ENCODE measurements around the gene CDHR5.

The CDHR5 gene

GRCh38 chr11:637593-638521 is 13.1 kb upstream of the CDHR5 start:
- TF ChIP-seq CTCF (IDR thresholded peaks at IDR 0.05; ENCODE audit: low read length, missing control alignments): no peak

GRCh38 chr11:637333-637592 is 12.5 kb upstream of the CDHR5 start:
- TF ChIP-seq CTCF (IDR thresholded peaks at IDR 0.05; ENCODE audit: low read length, missing control alignments): no peak
- no peak overlapping the region for H3K4me3 ChIP-seq (replicated peaks; ENCODE audit: low read depth, low read length)
- DNase-seq (ENCODE audit: low read depth): no peak

More at GRCh38 chr11:637593-638521, 13.1 kb upstream of the CDHR5 start:
- H3K4me3 ChIP-seq (replicated peaks; ENCODE audit: low read depth, low read length): no peak overlapping the region
- no peak for DNase-seq (ENCODE audit: low read depth)

GRCh38 chr11:636511-637332 is 12.0 kb upstream of the CDHR5 start, which contains the start of gene DRD4:
DRD4 (plus strand) TSS chr11:637269; CDS start chr11:637305, 36 bp downstream.
- TF ChIP-seq CTCF (IDR thresholded peaks at IDR 0.05; ENCODE audit: low read length, missing control alignments): no peak
- peak; percentile 22 for DNase-seq (ENCODE audit: low read depth)
- no peak within 1 kb of the TSS for H3K4me3 ChIP-seq (replicated peaks; ENCODE audit: low read depth, low read length)

- TF ChIP-seq CTCF (IDR thresholded peaks at IDR 0.05; ENCODE audit: low read length, missing control alignments): no peak
- no peak overlapping the region for H3K4me3 ChIP-seq (replicated peaks; ENCODE audit: low read depth, low read length)
These were observed 11.3 kb upstream of the CDHR5 start for GRCh38 chr11:635945-636510.

GRCh38 chr11:630871-631270 is 6.1 kb upstream of the CDHR5 start:
- no peak for TF ChIP-seq CTCF (IDR thresholded peaks at IDR 0.05; ENCODE audit: low read length, missing control alignments)
- DNase-seq (ENCODE audit: low read depth): no peak
- no peak overlapping the region for H3K4me3 ChIP-seq (replicated peaks; ENCODE audit: low read depth, low read length)

More at GRCh38 chr11:635945-636510, 11.3 kb upstream of the CDHR5 start:
- DNase-seq (ENCODE audit: low read depth): no peak

- no peak for TF ChIP-seq CTCF (IDR thresholded peaks at IDR 0.05; ENCODE audit: low read length, missing control alignments)
- DNase-seq (ENCODE audit: low read depth): no peak
- H3K4me3 ChIP-seq (replicated peaks; ENCODE audit: low read depth, low read length): no peak overlapping the region
These were observed 4.5 kb upstream of the CDHR5 start for GRCh38 chr11:629237-629583.
